Ishikawa (cell line): ENCODE data around the gene PDE11A.

Experiments used
- CEBPB ChIP-seq: IDR thresholded peaks from 2 replicates; pipeline ENCODE4 v1.6.1; 2012
- CREB1 ChIP-seq: IDR thresholded peaks from 2 replicates; pipeline ENCODE4 v1.6.1; 2012; ENCODE audit warnings: low read depth
- EGR1 ChIP-seq: IDR thresholded peaks from 2 replicates; pipeline ENCODE4 v1.6.1; 2012
- EP300 ChIP-seq: IDR thresholded peaks from 2 replicates; pipeline ENCODE4 v1.6.1; 2012; ENCODE audit warnings: borderline replicate concordance
- FOXM1 ChIP-seq: IDR thresholded peaks from 2 replicates; pipeline ENCODE4 v1.6.1; 2012; ENCODE audit warnings: low read depth, borderline replicate concordance
- MAX ChIP-seq: IDR thresholded peaks from 2 replicates; pipeline ENCODE4 v1.6.1; 2012
- NFIC ChIP-seq: IDR thresholded peaks from 2 replicates; pipeline ENCODE4 v1.6.1; 2012
- RAD21 ChIP-seq: IDR thresholded peaks from 2 replicates; pipeline ENCODE4 v1.6.1; 2012; ENCODE audit warnings: low read depth
- REST ChIP-seq: IDR thresholded peaks from 2 replicates; pipeline ENCODE4 v1.6.1; 2012; ENCODE audit warnings: low read depth, mild to moderate bottlenecking
- TAF1 ChIP-seq: IDR thresholded peaks from 2 replicates; pipeline ENCODE4 v1.6.1; 2012; ENCODE audit warnings: low read depth, mild to moderate bottlenecking
- TCF12 ChIP-seq: IDR thresholded peaks from 2 replicates; pipeline ENCODE4 v1.6.1; 2012; ENCODE audit warnings: low read depth
- TEAD4 ChIP-seq: IDR thresholded peaks from 2 replicates; pipeline ENCODE4 v1.6.1; 2012
- USF1 ChIP-seq: IDR thresholded peaks from 2 replicates; pipeline ENCODE4 v1.6.1; 2012
- YY1 ChIP-seq: IDR thresholded peaks from 2 replicates; pipeline ENCODE4 v1.6.1; 2012; ENCODE audit warnings: low read depth
- ZBTB7A ChIP-seq: IDR thresholded peaks from 2 replicates; pipeline ENCODE4 v1.6.1; 2012; ENCODE audit warnings: low read depth

Gene PDE11A

GRCh38 chr2:177629357-177630024 lies 443.1 kb downstream of the PDE11A start:
- TF ChIP-seq CEBPB, result no peak
- TF ChIP-seq EGR1, result no peak
- TF ChIP-seq YY1, result no peak
- no peak for TF ChIP-seq CREB1
- TF ChIP-seq RAD21, result no peak
- TF ChIP-seq TEAD4, result no peak
- TF ChIP-seq REST, result no peak
- TF ChIP-seq EP300, result no peak
- TF ChIP-seq USF1, result no peak

- TF ChIP-seq RAD21 (no peak), MAX (no peak), EGR1 (no peak), TAF1 (no peak), TEAD4 (no peak), USF1 (no peak), YY1 (no peak), CREB1 (no peak), REST (no peak), TCF12 (no peak), EP300 (no peak), FOXM1 (no peak), ZBTB7A (no peak), CEBPB (no peak), NFIC (no peak)
Measured at GRCh38 chr2:177628831-177629230, 443.7 kb downstream of the PDE11A start.

- no peak for TF ChIP-seq REST
- TF ChIP-seq NFIC, result no peak
- TF ChIP-seq YY1, result no peak
- no peak for TF ChIP-seq EGR1
- TF ChIP-seq TAF1, result no peak
- no peak for TF ChIP-seq RAD21
- no peak for TF ChIP-seq USF1
- no peak for TF ChIP-seq EP300
- no peak for TF ChIP-seq TEAD4
- no peak for TF ChIP-seq FOXM1
- no peak for TF ChIP-seq CREB1
- no peak for TF ChIP-seq MAX
- TF ChIP-seq TCF12, result no peak
- no peak for TF ChIP-seq CEBPB
- TF ChIP-seq ZBTB7A, result no peak
Measured at GRCh38 chr2:177625744-177626650, 446.6 kb downstream of the PDE11A start.
